Dendritic cell treated with granulocyte-macrophage colony-stimulating factor and Interleukin-4, amounts not matched to agents 40 ng/mL and 50 ng/mL, for 4 days (primary cell): ENCODE measurements around the gene NCAM1.

Experiments used
- H3K27ac Mint-ChIP-seq: one replicate; pipeline ENCODE4 v1.8.0; 2022; ENCODE audit warnings: mild to moderate bottlenecking, mixed read lengths
- H3K27me3 Mint-ChIP-seq: one replicate; pipeline ENCODE4 v1.8.0; 2022; ENCODE audit warnings: mild to moderate bottlenecking, mixed read lengths
- H3K36me3 Mint-ChIP-seq: one replicate; pipeline ENCODE4 v1.8.0; 2022; ENCODE audit warnings: low read depth, mixed read lengths
- H3K4me1 Mint-ChIP-seq: one replicate; pipeline ENCODE4 v1.8.0; 2022; ENCODE audit warnings: low read depth, mixed read lengths
- H3K4me3 Mint-ChIP-seq: one replicate; pipeline ENCODE4 v1.8.0; 2022; ENCODE audit warnings: mild to moderate bottlenecking, moderate library complexity, mixed read lengths
- H3K9me3 Mint-ChIP-seq: one replicate; pipeline ENCODE4 v1.8.0; 2022; ENCODE audit warnings: mixed read lengths
- intact Hi-C: fragments of 100-400 bp; cut with micrococcal nuclease; formaldehyde crosslinking; loops from one replicate; pipeline ENCODE4 v1.15.0; 2022

The NCAM1 gene

DNA sequence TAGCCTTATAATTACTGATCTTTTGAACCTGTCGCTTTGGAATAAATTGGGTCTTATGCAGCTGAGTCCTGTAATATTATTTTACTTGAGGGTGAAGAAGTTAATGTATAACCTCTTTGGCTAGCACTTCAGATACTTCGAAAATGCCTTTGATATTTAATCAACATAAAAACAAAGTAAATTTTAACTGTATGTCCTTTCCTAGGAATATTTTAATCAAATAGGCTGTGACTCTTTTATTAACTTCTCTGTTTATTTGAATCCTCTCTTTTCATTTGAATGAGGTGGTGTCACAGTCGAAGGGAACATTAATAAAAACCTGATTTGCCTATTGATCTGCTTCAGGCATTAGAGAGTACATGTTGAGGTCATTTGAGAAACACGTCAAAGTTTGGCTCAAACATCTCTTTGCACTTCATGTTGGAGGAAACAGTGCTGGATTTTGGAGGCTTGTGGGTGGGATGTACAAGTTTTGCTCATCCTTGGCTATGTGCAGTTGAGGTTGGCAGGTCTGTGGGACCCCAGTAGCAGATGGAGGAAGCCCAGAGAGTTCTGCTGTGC, 143.6 kb downstream of the NCAM1 start:
- Mint-ChIP-seq H3K36me3 (no peaks in the 10 kb centered on the region), H3K27me3 (peaks cover 4% of the 10 kb centered on the region), H3K9me3 (no peaks in the 10 kb centered on the region), H3K27ac (no peak overlapping the region), H3K4me3 (no peak overlapping the region), H3K4me1 (no peaks in the 10 kb centered on the region)
- intact Hi-C loops = no loop called here

DNA sequence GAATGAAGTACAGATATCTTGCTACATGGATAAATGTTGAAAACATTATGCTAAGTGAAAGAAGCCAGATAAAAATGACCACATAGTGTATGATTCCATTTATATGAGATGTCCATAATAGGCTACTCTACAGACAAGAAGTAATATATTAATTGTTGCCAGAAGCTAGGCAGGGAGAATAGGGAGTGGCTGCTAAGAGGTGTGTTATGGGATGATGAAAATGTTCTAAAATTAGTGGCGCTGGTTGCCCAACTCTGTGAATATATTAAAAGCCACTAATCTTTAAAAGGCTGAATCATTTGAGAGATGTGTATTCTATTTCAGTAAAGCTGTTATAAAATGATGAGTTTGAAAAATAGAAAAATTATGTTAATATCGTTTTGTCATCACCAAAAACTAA, 144.4 kb downstream of the NCAM1 start:
- no peak overlapping the region for H3K27ac Mint-ChIP-seq
- H3K4me3 Mint-ChIP-seq = no peak overlapping the region
- intact Hi-C loops = no loop called here
- H3K4me1 Mint-ChIP-seq = no peaks in the 10 kb centered on the region
- H3K9me3 Mint-ChIP-seq = no peaks in the 10 kb centered on the region
- peaks cover 4% of the 10 kb centered on the region for H3K27me3 Mint-ChIP-seq
- no peaks in the 10 kb centered on the region for H3K36me3 Mint-ChIP-seq

DNA sequence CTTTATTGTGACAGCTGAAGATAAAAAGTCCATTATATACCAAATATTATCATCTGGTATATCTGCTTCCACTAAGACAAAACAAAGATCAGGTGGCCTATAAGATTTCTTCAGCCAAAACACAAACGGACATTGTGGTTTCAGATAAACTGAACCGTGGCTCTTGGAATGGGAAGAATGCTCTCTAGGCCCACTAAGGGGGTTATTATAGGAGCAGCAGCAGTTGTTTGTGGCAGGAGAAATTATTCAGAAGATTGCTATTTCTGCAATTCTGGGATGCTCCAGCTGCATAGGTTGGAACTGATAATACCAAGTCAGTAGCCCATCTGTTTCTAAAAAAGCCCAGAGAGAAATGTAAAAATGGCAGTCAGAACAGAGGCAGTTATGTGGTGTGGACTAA, 145.3 kb downstream of the NCAM1 start:
- Mint-ChIP-seq H3K4me1 (no peaks in the 10 kb centered on the region), H3K36me3 (no peaks in the 10 kb centered on the region), H3K27me3 (peaks cover 5% of the 10 kb centered on the region), H3K4me3 (no peak overlapping the region), H3K9me3 (no peaks in the 10 kb centered on the region), H3K27ac (no peak overlapping the region)
- intact Hi-C loops = no loop called here

DNA sequence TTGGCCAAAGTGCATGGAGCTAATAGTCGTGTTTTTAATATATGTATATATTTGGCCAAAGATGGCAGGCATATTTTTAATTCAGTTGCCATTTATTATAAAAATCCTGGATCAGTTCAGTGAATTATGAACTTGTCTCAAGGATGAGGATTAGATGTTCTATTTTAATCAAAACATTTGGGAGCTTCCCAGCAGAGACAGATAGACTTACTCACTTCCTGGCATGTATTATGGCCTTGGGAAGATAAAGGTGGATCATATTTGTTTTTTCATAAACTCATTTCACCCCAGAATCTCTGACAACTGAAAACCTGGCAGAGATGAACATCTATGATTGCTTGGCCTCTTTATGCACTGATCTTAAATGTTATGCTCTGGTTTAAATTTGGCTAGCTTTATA, 148.8 kb downstream of the NCAM1 start:
- peaks cover 3% of the 10 kb centered on the region for H3K27me3 Mint-ChIP-seq
- intact Hi-C loops = loop anchor here (5.0 kb wide), 1 partner anchor 738 kb away; no protein-coding TSS in a partner anchor

DNA sequence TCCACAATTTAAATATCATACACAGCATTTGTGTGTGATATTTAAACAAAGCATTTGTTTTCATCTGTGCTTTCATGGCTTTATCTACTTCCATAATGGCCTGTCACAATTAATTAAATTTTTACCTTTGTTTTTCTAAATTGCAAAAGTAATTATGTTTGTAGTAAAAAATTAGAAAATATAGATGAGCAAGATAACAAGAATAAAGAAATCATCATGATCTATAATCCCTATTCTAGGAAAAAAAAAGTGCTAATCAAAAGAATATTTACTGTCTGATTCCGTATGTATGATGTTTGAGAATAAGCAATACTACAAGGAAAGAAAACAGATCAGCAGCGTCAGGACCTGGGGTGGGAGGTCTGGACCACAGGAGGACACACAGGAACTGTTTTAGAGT, 149.9 kb downstream of the NCAM1 start:
- no peaks in the 10 kb centered on the region for H3K9me3 Mint-ChIP-seq
- no peak overlapping the region for H3K27ac Mint-ChIP-seq
- H3K36me3 Mint-ChIP-seq = no peaks in the 10 kb centered on the region
- H3K4me3 Mint-ChIP-seq = no peak overlapping the region
- H3K4me1 Mint-ChIP-seq = peaks cover 6% of the 10 kb centered on the region
- H3K27me3 Mint-ChIP-seq = peaks cover 3% of the 10 kb centered on the region
- intact Hi-C loops = loop anchor here (5.0 kb wide), 1 partner anchor 739 kb away; no protein-coding TSS in a partner anchor

More for the DNA sequence above, 148.8 kb downstream of the NCAM1 start:
- Mint-ChIP-seq H3K36me3 (no peaks in the 10 kb centered on the region), H3K27ac (no peak overlapping the region), H3K4me1 (peaks cover 6% of the 10 kb centered on the region), H3K4me3 (no peak overlapping the region), H3K9me3 (no peaks in the 10 kb centered on the region)

GRCh38 chr11:113112307-113112706, 151.1 kb downstream of the NCAM1 start:
- no peak overlapping the region for H3K27ac Mint-ChIP-seq
- H3K27me3 Mint-ChIP-seq = peaks cover 3% of the 10 kb centered on the region
- H3K4me1 Mint-ChIP-seq = peaks cover 6% of the 10 kb centered on the region
- no peaks in the 10 kb centered on the region for H3K9me3 Mint-ChIP-seq
- no peaks in the 10 kb centered on the region for H3K36me3 Mint-ChIP-seq
- intact Hi-C loops = loop anchor here (5.0 kb wide), 1 partner anchor 740 kb away; no protein-coding TSS in a partner anchor
- H3K4me3 Mint-ChIP-seq = no peak overlapping the region

GRCh38 chr11:113113801-113114704, 152.8 kb downstream of the NCAM1 start:
- H3K4me1 Mint-ChIP-seq = peaks cover 6% of the 10 kb centered on the region
- intact Hi-C loops = loop anchor here (1.0 to 5.0 kb wide), 2 partner anchors 526 to 742 kb away; no protein-coding TSS in a partner anchor
- H3K4me3 Mint-ChIP-seq = no peak overlapping the region
- H3K27ac Mint-ChIP-seq = no peak overlapping the region
- H3K27me3 Mint-ChIP-seq = peaks cover 3% of the 10 kb centered on the region
- H3K9me3 Mint-ChIP-seq = no peaks in the 10 kb centered on the region
- H3K36me3 Mint-ChIP-seq = no peaks in the 10 kb centered on the region

GRCh38 chr11:113114705-113115027, 153.4 kb downstream of the NCAM1 start:
- Mint-ChIP-seq H3K4me1 (peaks cover 6% of the 10 kb centered on the region), H3K36me3 (no peaks in the 10 kb centered on the region), H3K27me3 (peaks cover 3% of the 10 kb centered on the region), H3K9me3 (no peaks in the 10 kb centered on the region), H3K27ac (no peak overlapping the region), H3K4me3 (no peak overlapping the region)
- intact Hi-C loops = loop anchor here (1.0 to 5.0 kb wide), 2 partner anchors 526 to 742 kb away; no protein-coding TSS in a partner anchor

DNA sequence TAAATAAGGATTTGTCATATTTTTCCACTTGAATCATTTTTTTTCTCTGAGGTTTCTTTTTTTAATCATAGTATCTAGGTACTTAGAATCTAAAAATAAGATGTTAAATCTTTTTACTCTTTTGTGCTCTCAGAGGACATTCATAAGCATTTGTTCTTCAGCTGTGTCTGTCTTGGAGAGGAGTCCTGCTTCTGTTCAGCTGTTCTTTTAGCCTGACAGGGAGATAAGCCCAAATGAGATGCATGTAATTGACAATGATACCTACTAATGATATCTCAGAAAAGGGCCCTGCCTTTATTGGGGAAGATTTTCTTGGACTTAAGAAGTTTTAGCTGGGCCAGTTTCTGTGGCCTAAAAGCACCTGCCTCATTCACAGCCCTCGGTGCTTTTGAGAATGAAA, 156.9 kb downstream of the NCAM1 start:
- Mint-ChIP-seq H3K4me1 (peaks cover 6% of the 10 kb centered on the region), H3K27me3 (peaks cover 14% of the 10 kb centered on the region), H3K27ac (no peak overlapping the region), H3K4me3 (no peak overlapping the region), H3K36me3 (no peaks in the 10 kb centered on the region), H3K9me3 (no peaks in the 10 kb centered on the region)
- intact Hi-C loops = no loop called here

DNA sequence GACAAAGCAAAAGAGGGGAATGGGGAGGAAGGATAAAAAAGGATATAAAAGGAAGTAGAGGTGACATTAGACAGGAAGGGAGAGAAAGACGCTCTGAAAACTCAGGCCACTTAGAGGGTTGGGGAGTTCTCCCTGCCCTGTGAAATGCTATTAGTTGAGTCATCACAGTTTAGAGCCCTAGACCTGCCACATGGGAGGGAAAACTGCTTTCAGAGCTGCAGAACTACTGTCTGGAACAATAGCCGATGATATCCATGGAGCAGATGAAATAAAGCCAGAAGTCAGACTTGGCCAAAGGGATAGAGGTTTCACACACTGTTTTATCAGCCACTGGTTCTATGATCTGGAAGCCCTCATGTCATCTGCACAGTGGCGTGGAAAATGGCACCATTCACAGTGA, 157.9 kb downstream of the NCAM1 start:
- Mint-ChIP-seq H3K4me3 (no peak overlapping the region), H3K9me3 (no peaks in the 10 kb centered on the region), H3K4me1 (peaks cover 6% of the 10 kb centered on the region), H3K36me3 (no peaks in the 10 kb centered on the region), H3K27me3 (peaks cover 14% of the 10 kb centered on the region), H3K27ac (no peak overlapping the region)
- intact Hi-C loops = no loop called here

GRCh38 chr11:113119966-113120736, 158.9 kb downstream of the NCAM1 start:
- Mint-ChIP-seq H3K27me3 (peaks cover 14% of the 10 kb centered on the region), H3K36me3 (no peaks in the 10 kb centered on the region), H3K4me3 (no peak overlapping the region), H3K27ac (no peak overlapping the region), H3K4me1 (no peaks in the 10 kb centered on the region), H3K9me3 (no peaks in the 10 kb centered on the region)
- intact Hi-C loops = no loop called here

GRCh38 chr11:113121746-113122145, 160.5 kb downstream of the NCAM1 start:
- Mint-ChIP-seq H3K9me3 (no peaks in the 10 kb centered on the region), H3K36me3 (no peaks in the 10 kb centered on the region), H3K4me1 (no peaks in the 10 kb centered on the region), H3K27me3 (peaks cover 14% of the 10 kb centered on the region), H3K27ac (no peak overlapping the region), H3K4me3 (no peak overlapping the region)
- intact Hi-C loops = no loop called here

DNA sequence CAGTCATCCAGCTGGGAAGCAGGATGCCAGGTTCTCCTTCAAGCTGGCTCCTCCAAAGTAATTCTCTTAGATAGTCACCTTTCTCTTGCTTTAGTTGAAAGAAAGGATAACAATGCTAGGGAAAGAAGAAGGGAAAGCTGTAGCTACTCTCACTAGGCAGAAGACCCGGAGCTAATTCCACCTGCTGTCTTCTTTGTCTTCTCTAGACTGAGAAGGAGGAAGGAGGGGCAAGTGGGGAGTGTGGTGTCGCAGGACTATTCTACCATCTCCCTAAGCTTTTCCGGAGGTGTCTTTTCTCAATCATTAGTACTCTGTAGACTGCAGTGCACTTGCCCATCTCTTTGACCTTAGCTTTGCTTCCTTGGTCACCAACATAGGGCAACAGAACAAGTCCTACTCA, 162.8 kb downstream of the NCAM1 start:
- Mint-ChIP-seq H3K27ac (no peak overlapping the region), H3K4me1 (no peaks in the 10 kb centered on the region), H3K4me3 (no peak overlapping the region), H3K9me3 (no peaks in the 10 kb centered on the region), H3K27me3 (peaks cover 14% of the 10 kb centered on the region), H3K36me3 (no peaks in the 10 kb centered on the region)
- intact Hi-C loops = no loop called here

GRCh38 chr11:113124578-113124977, 163.4 kb downstream of the NCAM1 start:
- intact Hi-C loops = no loop called here
- Mint-ChIP-seq H3K27ac (no peak overlapping the region), H3K36me3 (no peaks in the 10 kb centered on the region), H3K4me1 (no peaks in the 10 kb centered on the region), H3K27me3 (peaks cover 14% of the 10 kb centered on the region), H3K4me3 (no peak overlapping the region), H3K9me3 (no peaks in the 10 kb centered on the region)
